Colon (tissue), 2 donors: ENCODE results near the gene FNDC7.
"Not testable (repeated sequence)": the region's sequence is repeated elsewhere in the genome, so short reads cannot be mapped to it uniquely, and the experiment has no call there.

ENCODE experiments used
- FAIRE-seq: peaks from 2 replicates; lab custom pipeline; 2012; peaks lifted over from hg19 to GRCh38; lab: Jason Lieb, UNC
- donor health status: control.
- donor health status: control.

Gene FNDC7

GRCh38 chr1:108745980-108746381 is 33.3 kb downstream of the FNDC7 start:
- FAIRE-seq, result no peak

- FAIRE-seq, result peak; percentile 14
These were observed 33.9 kb downstream of the FNDC7 start, which contains the start of gene STXBP3 for GRCh38 chr1:108746382-108747170. STXBP3 (plus strand) TSS chr1:108746674; CDS start chr1:108746738, 64 bp downstream.

GRCh38 chr1:108747171-108747850 is 34.6 kb downstream of the FNDC7 start:
- no peak for FAIRE-seq

GRCh38 chr1:108747898-108748297 is 35.2 kb downstream of the FNDC7 start:
- FAIRE-seq, result no peak

GRCh38 chr1:108749081-108749480 is 36.4 kb downstream of the FNDC7 start:
- FAIRE-seq, result no peak

- no peak for FAIRE-seq
These were observed 37.9 kb downstream of the FNDC7 start for GRCh38 chr1:108750476-108751181.

GRCh38 chr1:108753363-108753762 is 40.7 kb downstream of the FNDC7 start:
- FAIRE-seq, result peak; percentile 21

- no peak for FAIRE-seq
These were observed 46.1 kb downstream of the FNDC7 start for GRCh38 chr1:108758796-108759195.

GRCh38 chr1:108767115-108767514 is 54.4 kb downstream of the FNDC7 start:
- FAIRE-seq, result no peak

GRCh38 chr1:108767708-108768107 is 55.0 kb downstream of the FNDC7 start:
- FAIRE-seq, result no peak

GRCh38 chr1:108777839-108778238 is 65.1 kb downstream of the FNDC7 start:
- FAIRE-seq, result peak; percentile 33

GRCh38 chr1:108779455-108779854 is 66.7 kb downstream of the FNDC7 start:
- FAIRE-seq, result no peak

- FAIRE-seq, result no peak
These were observed 68.3 kb downstream of the FNDC7 start for GRCh38 chr1:108780937-108781574.

GRCh38 chr1:108781575-108781944 is 68.9 kb downstream of the FNDC7 start:
- FAIRE-seq, result not testable (repeated sequence)

GRCh38 chr1:108785264-108785663 is 72.6 kb downstream of the FNDC7 start:
- FAIRE-seq, result no peak

GRCh38 chr1:108785880-108786279 is 73.2 kb downstream of the FNDC7 start:
- no peak for FAIRE-seq

- no peak for FAIRE-seq
These were observed 79.1 kb downstream of the FNDC7 start for GRCh38 chr1:108791790-108792189.
